Hepatocyte (in vitro differentiated cells): ENCODE results near the gene LTB4R. TPM values are rescaled to one million over a fixed set of nuclear protein-coding genes. Genes with fewer than 3 reads are reported as not detected.

Source experiments
- DNase-seq: peaks from one replicate; pipeline ENCODE4 v3.0.0-alpha.2; 2016; ENCODE audit warnings: low spot score
- H2AFZ ChIP-seq: fragments of 200-600 bp; sonication (generic); 2 replicates; pipeline ENCODE4 v1.6.0; 2016; ENCODE audit warnings: antibody characterized with exemption, mild to moderate bottlenecking
- H3K27ac ChIP-seq: fragments of 200-600 bp; sonication (generic); 2 replicates; pipeline ENCODE4 v1.5.1; 2016; ENCODE audit warnings: mild to moderate bottlenecking
- H3K27me3 ChIP-seq: fragments of 200-600 bp; sonication (generic); 2 replicates; pipeline ENCODE4 v1.6.1; 2016
- H3K36me3 ChIP-seq: fragments of 200-600 bp; sonication (generic); replicated peaks from 2 replicates; pipeline ENCODE4 v1.5.1; 2016; ENCODE audit warnings: low read depth; ENCODE audit not compliant: insufficient read depth
- H3K4me1 ChIP-seq: fragments of 200-600 bp; sonication (generic); 2 replicates; pipeline ENCODE4 v1.5.1; 2016; ENCODE audit warnings: mild to moderate bottlenecking, moderate library complexity; ENCODE audit not compliant: insufficient read depth
- H3K4me2 ChIP-seq: fragments of 200-600 bp; sonication (generic); 2 replicates; pipeline ENCODE4 v1.6.0; 2016
- H3K4me3 ChIP-seq: fragments of 200-600 bp; sonication (generic); 2 replicates; pipeline ENCODE4 v1.5.1; 2016; ENCODE audit warnings: mild to moderate bottlenecking
- H3K79me2 ChIP-seq: fragments of 200-600 bp; sonication (generic); 2 replicates; pipeline ENCODE4 v1.6.0; 2017; ENCODE audit warnings: mild to moderate bottlenecking
- H3K9me2 ChIP-seq: fragments of 200-600 bp; sonication (generic); replicated peaks from 2 replicates; pipeline ENCODE4 v1.6.0; 2017; ENCODE audit warnings: mild to moderate bottlenecking; ENCODE audit not compliant: insufficient read depth
- H3K9me3 ChIP-seq: fragments of 200-600 bp; sonication (generic); 2 replicates; pipeline ENCODE4 v1.5.1; 2016; ENCODE audit warnings: low read depth, mild to moderate bottlenecking
- H4K20me1 ChIP-seq: fragments of 200-600 bp; sonication (generic); 2 replicates; pipeline ENCODE4 v1.6.0; 2016; ENCODE audit warnings: mild to moderate bottlenecking; ENCODE audit not compliant: insufficient read depth, poor library complexity, severe bottlenecking
- CTCF ChIP-seq: fragments of 200-600 bp; sonication (generic); IDR thresholded peaks from 2 replicates; pipeline ENCODE4 v1.5.1; 2016; ENCODE audit warnings: antibody characterized with exemption, mild to moderate bottlenecking; ENCODE audit not compliant: poor library complexity
- EZH2 ChIP-seq: fragments of 200-600 bp; sonication (generic); IDR thresholded peaks from 2 replicates; pipeline ENCODE4 v1.6.1; 2016; ENCODE audit warnings: antibody characterized with exemption, mild to moderate bottlenecking, borderline replicate concordance
- EZH2phosphoT487 ChIP-seq: fragments of 200-600 bp; sonication (generic); IDR thresholded peaks from one replicate; pipeline ENCODE4 v1.6.1; 2018; ENCODE audit warnings: antibody characterized with exemption, mild to moderate bottlenecking, low read depth, moderate library complexity; ENCODE audit not compliant: unreplicated experiment, severe bottlenecking
- WGBS: methylation state at CpG from one replicate; pipeline ENCODE4 v1.1.6; 2016; ENCODE audit warnings: low lambda C conversion rate; ENCODE audit errors: missing lambda C conversion rate; 5-methylcytosine and 5-hydroxymethylcytosine counted together
- polyA plus RNA-seq: library from polyadenylated mRNA; unstranded; fragments of >200 nt; fragmentation: Nextera tagmentation; extraction: Ambion mirVana; gene quantifications from 2 replicates; pipeline ENCODE4 v1.2.1, GENCODE V29; 2016
- total RNA-seq: library from RNA; depleted of rRNA; stranded (reverse); fragments of >200 nt; gene quantifications from 2 replicates; pipeline ENCODE4 v1.2.3, GENCODE V29; 2014

Gene LTB4R
- total and polyA plus RNA-seq, 2 experiments from 2014 or later, result 3.6 to 5.1 TPM

GRCh38 chr14:24272467-24272866, 38.8 kb upstream of the LTB4R start:
- Histone ChIP-seq H3K4me3 (no peak overlapping the region), H2AFZ (no peak overlapping the region), H3K36me3 (no peaks in the 10 kb centered on the region), H3K4me1 (peaks cover 6% of the 10 kb centered on the region), H3K27ac (no peak overlapping the region), H3K79me2 (peaks cover 17% of the 10 kb centered on the region), H3K27me3 (no peaks in the 10 kb centered on the region), H3K9me2 (no peaks in the 10 kb centered on the region), H4K20me1 (no peaks in the 10 kb centered on the region), H3K4me2 (peak overlapping the region; percentile 77), H3K9me3 (no peaks in the 10 kb centered on the region)
- no peak for DNase-seq
- WGBS, result 87% methylated on average over 2 of the region's 2 CpGs
- no peak for TF ChIP-seq EZH2
- TF ChIP-seq EZH2phosphoT487, result no peak
- no peak for TF ChIP-seq CTCF

- H3K4me3 ChIP-seq, result no peak overlapping the region
- H3K27me3 ChIP-seq, result no peaks in the 10 kb centered on the region
- TF ChIP-seq EZH2phosphoT487 (no peak), CTCF (no peak), EZH2 (no peak)
- H3K9me3 ChIP-seq, result no peaks in the 10 kb centered on the region
- WGBS, result 58% methylated on average over 3 of the region's 3 CpGs
- H3K79me2 ChIP-seq, result peaks cover 17% of the 10 kb centered on the region
- peaks cover 6% of the 10 kb centered on the region for H3K4me1 ChIP-seq
- no peak overlapping the region for H2AFZ ChIP-seq
- no peak overlapping the region for H3K4me2 ChIP-seq
- no peak for DNase-seq
- no peaks in the 10 kb centered on the region for H4K20me1 ChIP-seq
- no peaks in the 10 kb centered on the region for H3K9me2 ChIP-seq
- H3K27ac ChIP-seq, result no peak overlapping the region
- no peaks in the 10 kb centered on the region for H3K36me3 ChIP-seq
Measured at GRCh38 chr14:24273422-24273998, 37.8 kb upstream of the LTB4R start.

- no peak for DNase-seq
- H3K79me2 ChIP-seq, result peaks cover 17% of the 10 kb centered on the region
- 81% methylated on average over 3 of the region's 3 CpGs for WGBS
- no peak overlapping the region for H3K27ac ChIP-seq
- H3K36me3 ChIP-seq, result no peaks in the 10 kb centered on the region
- no peak overlapping the region for H3K4me3 ChIP-seq
- no peak overlapping the region for H2AFZ ChIP-seq
- no peaks in the 10 kb centered on the region for H4K20me1 ChIP-seq
- H3K9me3 ChIP-seq, result no peaks in the 10 kb centered on the region
- no peak for TF ChIP-seq CTCF
- TF ChIP-seq EZH2, result no peak
- no peak for TF ChIP-seq EZH2phosphoT487
- H3K4me2 ChIP-seq, result no peak overlapping the region
- no peaks in the 10 kb centered on the region for H3K9me2 ChIP-seq
- no peaks in the 10 kb centered on the region for H3K27me3 ChIP-seq
- H3K4me1 ChIP-seq, result peaks cover 6% of the 10 kb centered on the region
Measured at GRCh38 chr14:24274101-24274543, 37.2 kb upstream of the LTB4R start.

- peaks cover 2% of the 10 kb centered on the region for H3K4me1 ChIP-seq
- TF ChIP-seq EZH2phosphoT487 (no peak), EZH2 (no peak), CTCF (no peak)
- no peaks in the 10 kb centered on the region for H3K27me3 ChIP-seq
- no peak overlapping the region for H3K4me2 ChIP-seq
- DNase-seq, result no peak
- H3K4me3 ChIP-seq, result no peak overlapping the region
- no peaks in the 10 kb centered on the region for H3K9me3 ChIP-seq
- peaks cover 16% of the 10 kb centered on the region for H3K79me2 ChIP-seq
- H2AFZ ChIP-seq, result no peak overlapping the region
- 94% methylated on average over 6 of the region's 6 CpGs for WGBS
- no peak overlapping the region for H3K27ac ChIP-seq
- no peaks in the 10 kb centered on the region for H4K20me1 ChIP-seq
- H3K36me3 ChIP-seq, result no peaks in the 10 kb centered on the region
- H3K9me2 ChIP-seq, result no peaks in the 10 kb centered on the region
Measured at GRCh38 chr14:24277071-24277470, 34.2 kb upstream of the LTB4R start.
